SK-N-SH (cell line): ENCODE data around the gene SEC14L2. TPM values are rescaled to one million over a fixed set of nuclear protein-coding genes. Genes with fewer than 3 reads are reported as not detected.

Experiments
- CTCF ChIA-PET: fragments of 300-600, 350-600 bp; formaldehyde crosslinking; extraction: SDS; loops from one replicate; lab custom pipeline; 2021; lab: Yijun Ruan, JAX
- POLR2A ChIA-PET: fragments of 350-600 bp; sonication (Branson Sonifier 250); formaldehyde crosslinking; extraction: SDS; loops from one replicate; lab custom pipeline; 2020; ENCODE audit warnings: antibody characterized with exemption, inconsistent platforms; lab: Yijun Ruan, JAX
- DNase-seq: peaks from one replicate; pipeline ENCODE4 v3.0.0; 2012
- H2AFZ ChIP-seq: fragments of 200-600 bp; sonication (generic); 2 replicates; pipeline ENCODE4 v1.8.1; 2016; ENCODE audit warnings: antibody characterized with exemption, mild to moderate bottlenecking, low read depth
- H3F3A ChIP-seq: fragments of 200-600 bp; sonication (generic); replicated peaks from 2 replicates; pipeline ENCODE3; 2016; ENCODE audit warnings: antibody characterized with exemption, mild to moderate bottlenecking; ENCODE audit not compliant: insufficient read depth
- H3K27ac ChIP-seq, 2 experiments: fragments of 200-500 bp in 1 of 2; fragments of 200-600 bp in 1 of 2; sonication (Bioruptor generic) in 1 of 2; sonication (generic), shearing (Covaris generic) in 1 of 2; 2 replicates each; pipeline versions ENCODE4 v1.5.1 to v1.6.1; 2014 to 2016; ENCODE audit warnings: low read depth in 2 of 2, inconsistent platforms in 1 of 2, low read length in 1 of 2, mild to moderate bottlenecking in 1 of 2, mixed read lengths in 1 of 2
- H3K27me3 ChIP-seq: fragments of 200-600 bp; sonication (generic), shearing (Covaris generic); 2 replicates; pipeline ENCODE4 v1.6.1; 2016; ENCODE audit warnings: mixed run types; ENCODE audit not compliant: insufficient read depth
- H3K36me3 ChIP-seq, 2 experiments: fragments of 200-500 bp in 1 of 2; fragments of 200-600 bp in 1 of 2; sonication (Bioruptor generic) in 1 of 2; sonication (generic) in 1 of 2; replicated peaks in 1 of 2; 2 replicates each; pipeline versions ENCODE3 to v1.5.1; 2014 to 2016; ENCODE audit warnings: low read length in 1 of 2, mild to moderate bottlenecking in 1 of 2; ENCODE audit not compliant: insufficient read depth in 2 of 2, control insufficient read depth in 1 of 2
- H3K4me1 ChIP-seq, 2 experiments: fragments of 200-500 bp in 1 of 2; fragments of 200-600 bp in 1 of 2; sonication (Bioruptor generic) in 1 of 2; sonication (generic), shearing (Covaris generic) in 1 of 2; 2 replicates each; pipeline versions ENCODE4 v1.5.1 to v1.6.1; 2014 to 2016; ENCODE audit warnings: low read depth in 1 of 2, low read length in 1 of 2, mixed run types in 1 of 2; ENCODE audit not compliant: insufficient read depth in 2 of 2, control insufficient read depth in 1 of 2
- H3K4me2 ChIP-seq: fragments of 200-600 bp; sonication (generic), shearing (Covaris generic); 2 replicates; pipeline ENCODE4 v1.6.1; 2017; ENCODE audit warnings: mixed run types
- H3K4me3 ChIP-seq, 2 experiments: fragments of 200-500 bp in 1 of 2; fragments of 200-600 bp in 1 of 2; sonication (Bioruptor generic) in 1 of 2; sonication (generic), shearing (Covaris generic) in 1 of 2; 2 replicates each; pipeline versions ENCODE4 v1.5.1 to v1.8.1; 2014 to 2016; ENCODE audit warnings: low read depth in 2 of 2, inconsistent platforms in 1 of 2, low read length in 1 of 2, mild to moderate bottlenecking in 1 of 2, mixed read lengths in 1 of 2, moderate library complexity in 1 of 2
- H3K79me2 ChIP-seq: fragments of 200-600 bp; sonication (generic); 2 replicates; pipeline ENCODE4 v1.8.1; 2017; ENCODE audit warnings: mild to moderate bottlenecking; ENCODE audit not compliant: insufficient read depth
- H3K9ac ChIP-seq: fragments of 200-600 bp; sonication (generic); 2 replicates; pipeline ENCODE4 v1.6.1; 2017; ENCODE audit warnings: mixed run types
- H3K9me2 ChIP-seq: fragments of 200-600 bp; sonication (generic); 2 replicates; pipeline ENCODE4 v1.6.1; 2017; ENCODE audit warnings: mixed run types
- H3K9me3 ChIP-seq: fragments of 200-600 bp; sonication (generic); 2 replicates; pipeline ENCODE4 v1.6.1; 2017; ENCODE audit warnings: mixed run types, mild to moderate bottlenecking, moderate library complexity
- H4K20me1 ChIP-seq: fragments of 200-600 bp; sonication (generic); 2 replicates; pipeline ENCODE4 v1.6.1; 2017; ENCODE audit warnings: mild to moderate bottlenecking, mixed run types; ENCODE audit not compliant: insufficient read depth
- CHD2 ChIP-seq: fragments of 150-350 bp; IDR thresholded peaks from 2 replicates; pipeline ENCODE4 v1.6.1; 2018; ENCODE audit warnings: low read length; ENCODE audit not compliant: partially characterized antibody
- ELF1 ChIP-seq: IDR thresholded peaks from 2 replicates; pipeline ENCODE4 v1.4.0; 2012
- EZH2phosphoT487 ChIP-seq: fragments of 200-600 bp; sonication (generic); IDR thresholded peaks from 2 replicates; pipeline ENCODE4 v1.6.1; 2017; ENCODE audit warnings: low read depth, mixed run types, mild to moderate bottlenecking, antibody characterized with exemption, moderate library complexity, borderline replicate concordance
- FOSL2 ChIP-seq: IDR thresholded peaks from 2 replicates; pipeline ENCODE4 v1.4.0; 2012; ENCODE audit warnings: low read depth, mild to moderate bottlenecking, moderate library complexity, borderline replicate concordance
- FOXJ3 ChIP-seq: sonication (generic); formaldehyde crosslinking; IDR thresholded peaks from 2 replicates; pipeline ENCODE4 v1.5.1; 2020; ENCODE audit warnings: mild to moderate bottlenecking, missing genetic modification reagents
- GABPA ChIP-seq: IDR thresholded peaks from 2 replicates; pipeline ENCODE4 v1.4.0; 2012; ENCODE audit warnings: low read depth, mild to moderate bottlenecking
- GATA2 ChIP-seq: sonication (generic); formaldehyde crosslinking; IDR thresholded peaks from 2 replicates; pipeline ENCODE4 v1.5.0; 2020; ENCODE audit warnings: mild to moderate bottlenecking, missing genetic modification reagents
- IRF3 ChIP-seq: fragments of 150-350 bp; IDR thresholded peaks from 2 replicates; pipeline ENCODE4 v1.6.1; 2016; ENCODE audit warnings: mild to moderate bottlenecking, low read depth, low read length
- MAX ChIP-seq: IDR thresholded peaks from 2 replicates; pipeline ENCODE4 v1.4.0; 2012; ENCODE audit warnings: low read depth
- MXI1 ChIP-seq: IDR thresholded peaks from 2 replicates; pipeline ENCODE4 v1.6.1; 2012; ENCODE audit warnings: mild to moderate bottlenecking, low read depth, low read length, improper control_type of control experiment
- NFIC ChIP-seq: IDR thresholded peaks from 2 replicates; pipeline ENCODE4 v1.4.0; 2012; ENCODE audit warnings: borderline replicate concordance
- PBX3 ChIP-seq: IDR thresholded peaks from 2 replicates; pipeline ENCODE4; 2012
- POLR2AphosphoS5 ChIP-seq: IDR thresholded peaks from 2 replicates; pipeline ENCODE4 v1.6.1; 2012; ENCODE audit warnings: low read depth, low read length
- RAD21 ChIP-seq: IDR thresholded peaks from 2 replicates; pipeline ENCODE4 v1.6.1; 2012; ENCODE audit warnings: mild to moderate bottlenecking, low read length
- RCOR1 ChIP-seq: fragments of 150-350 bp; IDR thresholded peaks from 2 replicates; pipeline ENCODE4 v1.6.1; 2017; ENCODE audit warnings: antibody characterized with exemption, low read length
- RXRA ChIP-seq: IDR thresholded peaks from 2 replicates; pipeline ENCODE4 v1.4.0; 2012; ENCODE audit warnings: low read depth, mild to moderate bottlenecking, borderline replicate concordance
- SIN3A ChIP-seq: IDR thresholded peaks from 2 replicates; pipeline ENCODE4 v1.6.1; 2012; ENCODE audit warnings: low read depth, mild to moderate bottlenecking, low read length, moderate library complexity, borderline replicate concordance
- TAF1 ChIP-seq: IDR thresholded peaks from 2 replicates; pipeline ENCODE4 v1.6.1; 2012; ENCODE audit warnings: low read depth, mild to moderate bottlenecking, low read length, moderate library complexity, borderline replicate concordance
- TEAD4 ChIP-seq: IDR thresholded peaks from 2 replicates; pipeline ENCODE4 v1.4.0; 2012; ENCODE audit warnings: mild to moderate bottlenecking, borderline replicate concordance; ENCODE audit not compliant: insufficient read depth
- USF2 ChIP-seq: fragments of 150-350 bp; IDR thresholded peaks from 2 replicates; pipeline ENCODE4 v1.6.1; 2017; ENCODE audit warnings: antibody characterized with exemption, low read length, low read depth, borderline replicate concordance
- YY1 ChIP-seq: IDR thresholded peaks from 2 replicates; pipeline ENCODE4 v1.4.0; 2012; ENCODE audit warnings: low read depth, mild to moderate bottlenecking
- ZBTB33 ChIP-seq: IDR thresholded peaks from 2 replicates; pipeline ENCODE4 v1.4.0; 2012; ENCODE audit warnings: low read depth, borderline replicate concordance
- WGBS: methylation state at CpG from one replicate; pipeline ENCODE4 v1.1.6; 2017; ENCODE audit warnings: low lambda C conversion rate; 5-methylcytosine and 5-hydroxymethylcytosine counted together
- polyA plus RNA-seq, 3 experiments: library from polyadenylated mRNA; depleted of rRNA; stranded (reverse); fragments of >200 nt; gene quantifications; 2 replicates each; pipeline ENCODE4 v1.2.3, GENCODE V29; 2012

SEC14L2 gene
- polyA plus RNA-seq, 1 of the 3 experiments (the other 2 are of a cell fraction) = 14.0 TPM

- Histone ChIP-seq H2AFZ (no peak overlapping the region), H4K20me1 (no peaks in the 10 kb centered on the region), H3K9me3 (no peaks in the 10 kb centered on the region), H3K79me2 (peaks cover 14% of the 10 kb centered on the region), H3K27ac (no peak overlapping the region), H3K4me1 (peaks cover 4 to 10% of the 10 kb centered on the region in 2 experiments; a peak in 3 of 4 replicates), H3K36me3 (peaks cover 0 to 41% of the 10 kb centered on the region in 2 experiments), H3K27me3 (no peaks in the 10 kb centered on the region), H3F3A (no peaks in the 10 kb centered on the region), H3K4me3 (no peak overlapping the region), H3K9me2 (no peaks in the 10 kb centered on the region), H3K9ac (no peak overlapping the region), H3K4me2 (no peak overlapping the region)
- DNase-seq = no peak
- POLR2A ChIA-PET = interaction anchor here (0.6 to 2.7 kb wide), 2 partner anchors 10 to 43 kb away, joined by 3 to 12 read pairs; partner anchors contain the start of gene MTFP1
- CTCF ChIA-PET = interaction anchor here (0.8 to 2.0 kb wide), 4 partner anchors 19 to 132 kb away, joined by 3 to 8 read pairs (median 5); no protein-coding TSS in a partner anchor
- WGBS = 97% methylated on average over 3 of the region's 5 CpGs
- no peak for TF ChIP-seq FOSL2
- no peak for TF ChIP-seq SIN3A
- no peak for TF ChIP-seq FOXJ3 (CRISPR knock-in tag)
- TF ChIP-seq NFIC = no peak
- TF ChIP-seq EZH2phosphoT487 = no peak
- TF ChIP-seq MXI1 = no peak
- TF ChIP-seq GABPA = no peak
These were observed 14.5 kb upstream of the SEC14L2 start for GRCh38 chr22:30382340-30382739.

GRCh38 chr22:30383061-30383460, 13.8 kb upstream of the SEC14L2 start:
- Histone ChIP-seq H4K20me1 (no peaks in the 10 kb centered on the region), H3K9me2 (no peaks in the 10 kb centered on the region), H3F3A (no peaks in the 10 kb centered on the region), H3K4me1 (peaks cover 4 to 12% of the 10 kb centered on the region in 2 experiments; a peak in 3 of 4 replicates), H3K27me3 (no peaks in the 10 kb centered on the region), H3K36me3 (peaks cover 0 to 41% of the 10 kb centered on the region in 2 experiments), H3K27ac (no peak overlapping the region), H3K9me3 (no peaks in the 10 kb centered on the region), H3K79me2 (peaks cover 14% of the 10 kb centered on the region), H3K4me2 (no peak overlapping the region), H3K4me3 (no peak overlapping the region), H3K9ac (no peak overlapping the region), H2AFZ (no peak overlapping the region)
- POLR2A ChIA-PET = interaction anchor here (0.6 kb wide), 1 partner anchor 42 kb away, joined by 3 read pairs; the partner anchor contains the start of gene MTFP1
- DNase-seq = no peak
- 80% methylated on average over 1 of the region's 3 CpGs for WGBS
- CTCF ChIA-PET = interaction anchor here (0.6 to 1.4 kb wide), 4 partner anchors 10 to 133 kb away, joined by 3 to 6 read pairs (median 4); no protein-coding TSS in a partner anchor
- TF ChIP-seq IRF3 (no peak), ELF1 (no peak), NFIC (no peak), TEAD4 (no peak), FOSL2 (no peak), EZH2phosphoT487 (no peak), GABPA (no peak), RCOR1 (no peak), ZBTB33 (no peak), CHD2 (no peak), YY1 (no peak), MAX (no peak), USF2 (no peak), TAF1 (no peak), PBX3 (no peak), RAD21 (no peak), GATA2 (no peak), POLR2AphosphoS5 (no peak), SIN3A (no peak), RXRA (no peak)
